ENCODE results near the gene ACTN1.
A peak's percentile ranks its signal among the peaks of the same experiment; 100 is the strongest.

Gene ACTN1

GRCh38 chr14:68843471-68844209 is 135.5 kb downstream of the ACTN1 start:
- DNase-seq (ENCODE audit: low read depth), result peak; percentile 65
- peak overlapping the region; percentile 18 for H3K4me3 ChIP-seq (ENCODE audit: control insufficient read depth, low read depth, low read length)
- TF ChIP-seq CTCF (conservative IDR thresholded peaks at IDR 0.05; ENCODE audit: control insufficient read depth, insufficient read depth, low read depth, low read length), result peak; percentile 89

GRCh38 chr14:68842298-68842697 is 136.8 kb downstream of the ACTN1 start:
- TF ChIP-seq CTCF (conservative IDR thresholded peaks at IDR 0.05; ENCODE audit: control insufficient read depth, insufficient read depth, low read depth, low read length), result no peak
- no peak for DNase-seq (ENCODE audit: low read depth)
- no peak overlapping the region for H3K4me3 ChIP-seq (ENCODE audit: control insufficient read depth, low read depth, low read length)

- no peak for TF ChIP-seq CTCF (conservative IDR thresholded peaks at IDR 0.05; ENCODE audit: control insufficient read depth, insufficient read depth, low read depth, low read length)
- H3K4me3 ChIP-seq (ENCODE audit: control insufficient read depth, low read depth, low read length), result no peak overlapping the region
- DNase-seq (ENCODE audit: low read depth), result peak; percentile 38
Observed at GRCh38 chr14:68841016-68841809, 137.9 kb downstream of the ACTN1 start.

- TF ChIP-seq CTCF (conservative IDR thresholded peaks at IDR 0.05; ENCODE audit: control insufficient read depth, insufficient read depth, low read depth, low read length), result no peak
- no peak overlapping the region for H3K4me3 ChIP-seq (ENCODE audit: control insufficient read depth, low read depth, low read length)
- peak; percentile 21 for DNase-seq (ENCODE audit: low read depth)
Observed at GRCh38 chr14:68840454-68840853, 138.6 kb downstream of the ACTN1 start.

- no peak for DNase-seq (ENCODE audit: low read depth)
- no peak overlapping the region for H3K4me3 ChIP-seq (ENCODE audit: control insufficient read depth, low read depth, low read length)
- no peak for TF ChIP-seq CTCF (conservative IDR thresholded peaks at IDR 0.05; ENCODE audit: control insufficient read depth, insufficient read depth, low read depth, low read length)
Observed at GRCh38 chr14:68836082-68836481, 143.0 kb downstream of the ACTN1 start.

- H3K4me3 ChIP-seq (ENCODE audit: control insufficient read depth, low read depth, low read length), result no peak overlapping the region
- TF ChIP-seq CTCF (conservative IDR thresholded peaks at IDR 0.05; ENCODE audit: control insufficient read depth, insufficient read depth, low read depth, low read length), result no peak
- no peak for DNase-seq (ENCODE audit: low read depth)
Observed at GRCh38 chr14:68834816-68835215, 144.3 kb downstream of the ACTN1 start.

Data from fibroblast of mammary gland (primary cell).